GM19239 (cell line): Measurements from ENCODE around the gene TLE3.
"Not testable (repeated sequence)": the region's sequence is repeated elsewhere in the genome, so short reads cannot be mapped to it uniquely, and the experiment has no call there.

ENCODE experiments used
- DNase-seq: peaks from one replicate; pipeline ENCODE4 v3.0.0; 2011; ENCODE audit warnings: low spot score; ENCODE audit not compliant: insufficient read length
- FAIRE-seq: peaks from 2 replicates; lab custom pipeline; 2011; peaks lifted over from hg19 to GRCh38; lab: Jason Lieb, UNC

TLE3 gene

GRCh38 chr15:70127288-70127746, 29.6 kb upstream of the TLE3 start:
- no peak for DNase-seq
- FAIRE-seq: no peak

GRCh38 chr15:70126362-70126761, 28.6 kb upstream of the TLE3 start:
- FAIRE-seq (no peak), DNase-seq (no peak)

GRCh38 chr15:70125605-70126004, 27.9 kb upstream of the TLE3 start:
- no peak for DNase-seq
- no peak for FAIRE-seq

GRCh38 chr15:70121624-70122302, 24.0 kb upstream of the TLE3 start:
- DNase-seq: no peak

GRCh38 chr15:70120958-70121623, 23.4 kb upstream of the TLE3 start:
- DNase-seq: no peak

More at GRCh38 chr15:70121624-70122302, 24.0 kb upstream of the TLE3 start:
- FAIRE-seq: no peak

GRCh38 chr15:70119911-70120508, 22.3 kb upstream of the TLE3 start:
- DNase-seq (no peak), FAIRE-seq (no peak)

More at GRCh38 chr15:70120958-70121623, 23.4 kb upstream of the TLE3 start:
- no peak for FAIRE-seq

GRCh38 chr15:70118599-70118998, 20.9 kb upstream of the TLE3 start:
- DNase-seq (no peak), FAIRE-seq (no peak)

- FAIRE-seq (no peak), DNase-seq (no peak)
Measured at GRCh38 chr15:70116317-70116716, 18.6 kb upstream of the TLE3 start.

GRCh38 chr15:70114221-70114620, 16.5 kb upstream of the TLE3 start:
- DNase-seq (no peak), FAIRE-seq (no peak)

- FAIRE-seq: no peak
- no peak for DNase-seq
Measured at GRCh38 chr15:70113304-70113700, 15.6 kb upstream of the TLE3 start.

- DNase-seq, FAIRE-seq: not testable (repeated sequence)
Measured at GRCh38 chr15:70112572-70113303, 15.0 kb upstream of the TLE3 start.

- DNase-seq: no peak
Measured at GRCh38 chr15:70112074-70112395, 14.3 kb upstream of the TLE3 start.

GRCh38 chr15:70111203-70112073, 13.7 kb upstream of the TLE3 start:
- FAIRE-seq: no peak
- no peak for DNase-seq

More at GRCh38 chr15:70112074-70112395, 14.3 kb upstream of the TLE3 start:
- no peak for FAIRE-seq

- FAIRE-seq: no peak
Measured at GRCh38 chr15:70109978-70110377, 12.3 kb upstream of the TLE3 start.

GRCh38 chr15:70109531-70109930, 11.8 kb upstream of the TLE3 start:
- no peak for FAIRE-seq
- no peak for DNase-seq

More at GRCh38 chr15:70109978-70110377, 12.3 kb upstream of the TLE3 start:
- no peak for DNase-seq

GRCh38 chr15:70103880-70104626, 6.3 kb upstream of the TLE3 start:
- FAIRE-seq (no peak), DNase-seq (no peak)

GRCh38 chr15:70102827-70103226, 5.1 kb upstream of the TLE3 start:
- no peak for DNase-seq
- no peak for FAIRE-seq

- DNase-seq: no peak
- FAIRE-seq: no peak
Measured at GRCh38 chr15:70101459-70102113, 3.9 kb upstream of the TLE3 start.
